GM12864 (cell line): Measurements from ENCODE around the gene LPIN1.

Source experiments
- DNase-seq: peaks from one replicate; pipeline ENCODE4 v3.0.0-alpha.2; 2011; ENCODE audit warnings: low read depth
- H3K4me3 ChIP-seq: 2 replicates; pipeline ENCODE4 v1.5.1; 2011; ENCODE audit warnings: mild to moderate bottlenecking, low read depth, low read length, control low read depth
- TF ChIP-seq, protein P1 (sequence below): IDR thresholded peaks from 2 replicates; pipeline ENCODE4 v1.5.1; 2011; ENCODE audit warnings: low read depth, mild to moderate bottlenecking, moderate library complexity, low read length, control low read depth, inconsistent platforms; ENCODE audit errors: missing control alignments

The LPIN1 gene

DNA sequence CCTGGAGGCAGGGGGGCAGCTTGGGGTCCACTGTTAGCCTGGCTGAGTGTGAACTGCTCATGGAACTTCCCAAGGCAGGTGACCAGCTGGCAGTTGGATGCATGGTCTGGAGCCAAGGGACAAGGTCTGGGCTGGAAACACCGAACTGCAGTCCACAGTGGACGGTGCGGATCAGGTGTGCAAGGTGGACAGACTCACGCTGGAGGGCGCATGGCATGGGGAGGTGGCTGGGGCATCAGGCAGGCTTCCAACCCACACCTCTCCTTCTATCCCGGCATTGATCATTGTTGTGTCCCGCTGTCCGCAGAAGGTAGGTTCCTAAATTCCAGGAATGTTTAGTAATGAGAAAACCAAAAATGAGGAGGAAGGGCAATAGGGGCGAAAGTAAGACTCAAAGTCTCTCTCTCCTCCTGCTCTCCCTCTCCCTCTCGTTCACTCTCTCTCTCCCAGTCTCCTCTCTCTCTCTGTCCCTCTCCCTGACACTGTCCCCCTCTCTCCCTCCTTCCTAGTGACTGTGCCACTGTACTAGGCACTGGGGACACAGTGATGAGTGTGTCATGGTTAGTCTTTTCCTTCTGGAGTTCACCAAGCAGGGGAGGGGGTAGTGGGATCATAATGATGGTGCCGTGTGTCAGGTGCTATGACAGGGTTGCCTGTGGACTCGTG lies 30.3 kb upstream of the LPIN1 start:
- TF ChIP-seq, protein P1, sequence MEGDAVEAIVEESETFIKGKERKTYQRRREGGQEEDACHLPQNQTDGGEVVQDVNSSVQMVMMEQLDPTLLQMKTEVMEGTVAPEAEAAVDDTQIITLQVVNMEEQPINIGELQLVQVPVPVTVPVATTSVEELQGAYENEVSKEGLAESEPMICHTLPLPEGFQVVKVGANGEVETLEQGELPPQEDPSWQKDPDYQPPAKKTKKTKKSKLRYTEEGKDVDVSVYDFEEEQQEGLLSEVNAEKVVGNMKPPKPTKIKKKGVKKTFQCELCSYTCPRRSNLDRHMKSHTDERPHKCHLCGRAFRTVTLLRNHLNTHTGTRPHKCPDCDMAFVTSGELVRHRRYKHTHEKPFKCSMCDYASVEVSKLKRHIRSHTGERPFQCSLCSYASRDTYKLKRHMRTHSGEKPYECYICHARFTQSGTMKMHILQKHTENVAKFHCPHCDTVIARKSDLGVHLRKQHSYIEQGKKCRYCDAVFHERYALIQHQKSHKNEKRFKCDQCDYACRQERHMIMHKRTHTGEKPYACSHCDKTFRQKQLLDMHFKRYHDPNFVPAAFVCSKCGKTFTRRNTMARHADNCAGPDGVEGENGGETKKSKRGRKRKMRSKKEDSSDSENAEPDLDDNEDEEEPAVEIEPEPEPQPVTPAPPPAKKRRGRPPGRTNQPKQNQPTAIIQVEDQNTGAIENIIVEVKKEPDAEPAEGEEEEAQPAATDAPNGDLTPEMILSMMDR, result no peak
- no peak for DNase-seq
- no peak overlapping the region for H3K4me3 ChIP-seq

DNA sequence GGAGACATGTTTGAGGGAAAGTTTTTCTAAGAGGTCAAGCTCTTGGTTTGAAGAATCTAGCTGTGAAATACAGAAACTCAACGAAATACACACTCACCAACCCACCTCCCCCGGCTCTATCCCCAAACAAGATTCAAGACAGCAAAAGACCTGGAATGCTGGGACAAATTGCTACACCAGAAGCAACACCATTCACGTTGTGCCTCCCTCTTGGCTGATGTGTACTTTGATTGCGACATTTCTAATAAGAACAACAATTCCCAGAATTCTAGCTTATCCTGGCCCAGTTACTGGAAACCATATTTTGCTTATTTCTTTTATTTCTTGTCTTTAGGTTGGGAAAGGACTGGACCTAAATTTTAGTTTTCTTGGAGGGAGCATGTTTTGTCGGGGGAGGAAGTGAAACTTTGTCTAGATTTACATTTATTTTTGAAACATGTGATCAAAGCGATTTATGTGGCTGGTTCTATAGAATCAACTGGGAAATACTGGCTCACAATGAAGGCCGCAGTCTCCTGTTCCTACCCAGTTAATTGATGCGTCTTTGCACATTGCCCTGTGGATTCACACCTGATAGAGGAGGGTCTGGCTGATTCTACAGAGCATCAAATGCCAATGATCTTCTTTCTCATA lies 29.6 kb upstream of the LPIN1 start:
- no peak for DNase-seq
- TF ChIP-seq, protein P1, result no peak
- no peak overlapping the region for H3K4me3 ChIP-seq

DNA sequence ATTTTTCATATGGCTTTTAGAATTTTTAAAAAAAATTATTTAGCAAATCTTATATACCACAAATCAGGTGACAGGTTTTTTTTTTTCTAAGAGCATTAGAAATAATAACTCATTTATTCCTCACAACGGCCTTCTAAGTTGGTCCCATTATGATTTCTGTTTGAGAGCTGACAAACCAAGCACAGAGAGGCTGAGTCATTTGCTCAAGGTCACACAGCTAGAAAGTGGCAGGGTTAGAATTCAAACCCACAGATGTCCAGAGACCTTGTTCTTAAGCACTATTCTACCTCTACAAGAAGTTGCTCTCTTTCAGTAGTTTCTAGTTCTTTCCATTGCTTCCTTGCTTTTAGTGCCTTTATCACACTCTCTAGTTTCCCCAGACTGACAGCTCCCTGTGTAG lies 28.8 kb upstream of the LPIN1 start:
- no peak overlapping the region for H3K4me3 ChIP-seq
- TF ChIP-seq, protein P1, result no peak
- DNase-seq, result no peak

DNA sequence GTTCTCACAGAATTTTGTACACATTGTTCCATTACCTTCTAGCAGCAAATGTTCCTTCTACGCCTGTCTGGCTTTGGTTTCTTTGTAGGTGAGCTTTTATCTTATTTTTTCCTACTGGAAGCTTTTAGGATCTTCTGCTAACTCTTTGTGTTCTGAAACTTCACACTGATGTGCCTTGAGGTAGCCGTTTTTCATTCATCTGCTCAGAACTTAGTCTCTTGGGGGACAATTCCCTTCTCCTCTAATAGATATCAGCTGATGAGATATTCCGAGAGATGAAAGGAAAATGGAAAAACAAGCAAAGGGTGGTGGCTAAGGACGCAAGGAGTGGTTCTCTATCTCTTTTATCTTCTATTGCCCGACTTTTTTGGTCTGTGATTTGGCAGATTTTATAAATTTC lies 27.8 kb upstream of the LPIN1 start:
- no peak for DNase-seq
- TF ChIP-seq, protein P1, result no peak
- no peak overlapping the region for H3K4me3 ChIP-seq

DNA sequence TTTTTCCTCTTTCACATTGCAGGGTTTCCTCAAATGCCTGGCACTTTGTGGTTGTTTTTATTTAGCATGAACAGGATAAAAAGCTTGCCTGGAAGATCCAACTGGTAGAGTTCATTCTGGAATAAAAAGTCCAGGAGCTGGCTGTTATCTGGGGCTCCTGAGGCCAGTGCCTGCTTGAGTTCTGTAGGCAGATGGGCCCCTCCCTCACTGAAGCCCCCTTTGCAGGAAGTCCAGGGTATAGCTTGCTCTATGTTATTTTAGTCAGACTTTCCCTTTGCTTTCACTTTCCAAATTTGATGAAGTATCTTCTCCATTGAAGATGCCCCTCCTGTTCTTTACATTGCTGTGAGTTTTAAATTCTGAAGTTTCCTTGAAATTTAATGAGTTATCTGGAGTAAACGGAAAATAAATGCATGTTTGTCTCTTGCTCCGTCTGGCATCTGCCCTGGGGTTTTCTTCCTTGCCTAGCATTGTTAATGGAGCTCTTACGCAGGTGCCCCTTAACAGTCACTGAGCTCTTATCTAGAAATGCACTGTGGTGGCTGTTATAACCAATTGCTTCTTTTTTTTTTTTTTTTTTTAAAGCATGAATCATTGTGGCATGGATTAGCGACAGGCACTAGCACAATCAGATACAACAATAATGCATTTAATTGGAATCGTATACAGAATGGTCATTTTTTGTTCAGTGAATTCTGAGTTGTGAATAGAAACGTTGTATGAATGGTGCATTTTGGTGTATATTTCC lies 27.0 kb upstream of the LPIN1 start:
- DNase-seq, result no peak
- no peak overlapping the region for H3K4me3 ChIP-seq
- TF ChIP-seq, protein P1, result no peak

DNA sequence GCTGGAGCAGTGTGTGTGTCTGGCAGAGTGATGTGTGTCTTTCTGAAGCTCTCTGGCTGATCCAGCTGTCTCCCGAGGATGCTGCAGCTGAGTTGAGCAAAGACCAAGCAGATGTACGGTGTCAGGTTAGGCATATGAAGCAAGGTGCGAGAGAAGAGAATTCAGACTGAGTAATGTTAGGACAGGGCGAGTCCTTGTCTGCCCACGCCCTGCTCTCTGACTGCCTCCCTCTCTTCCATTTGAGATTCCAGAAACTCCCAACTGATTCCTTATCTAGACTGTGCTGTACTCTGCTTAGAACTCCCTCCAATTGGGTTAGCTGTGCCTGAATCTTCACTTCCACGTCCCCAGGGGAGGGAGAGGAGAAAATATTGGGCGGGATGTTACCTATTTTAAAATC lies 25.7 kb upstream of the LPIN1 start:
- no peak for DNase-seq
- no peak overlapping the region for H3K4me3 ChIP-seq
- TF ChIP-seq, protein P1, result no peak
